ENCODE measurements around the gene PDSS2.

- no peak for TF ChIP-seq POLR2A (IDR thresholded peaks at IDR 0.05; ENCODE audit: low read length)
- no peak for TF ChIP-seq GATA1 (IDR thresholded peaks at IDR 0.05; ENCODE audit: low read depth, low read length)
Measured at GRCh38 chr6:107124934-107125348, 334.4 kb downstream of the PDSS2 start.
